HEK293T (cell line): ENCODE results near the gene GCN1.

Experiments
- CTCF ChIA-PET: fragments of 350-600 bp; formaldehyde crosslinking; extraction: SDS; loops from one replicate; lab custom pipeline; 2021; ENCODE audit warnings: antibody characterized with exemption, inconsistent platforms; lab: Yijun Ruan, JAX
- POLR2A ChIA-PET: fragments of 350-600 bp; formaldehyde crosslinking; extraction: SDS; loops from one replicate; lab custom pipeline; 2020; ENCODE audit warnings: antibody characterized with exemption, inconsistent platforms; lab: Yijun Ruan, JAX
- DNase-seq: peaks from one replicate; pipeline ENCODE4 v3.0.0; 2012; ENCODE audit warnings: mixed read lengths; ENCODE audit errors: extremely low spot score
- ARNT ChIP-seq: fragments of 450-650 bp; IDR thresholded peaks from 2 replicates; pipeline ENCODE4 v1.6.1; 2017; ENCODE audit warnings: mild to moderate bottlenecking
- BHLHE40 ChIP-seq: fragments of 450-650 bp; IDR thresholded peaks from 2 replicates; pipeline ENCODE4 v1.6.1; 2016; ENCODE audit warnings: mild to moderate bottlenecking, moderate library complexity, borderline replicate concordance
- CTBP1 ChIP-seq: fragments of 450-650 bp; IDR thresholded peaks from 2 replicates; pipeline ENCODE4 v1.6.1; 2016; ENCODE audit warnings: borderline replicate concordance
- ELF4 ChIP-seq: fragments of 450-650 bp; IDR thresholded peaks from 2 replicates; pipeline ENCODE4 v1.6.1; 2017; ENCODE audit warnings: antibody characterized with exemption
- FOXA1 ChIP-seq: fragments of 450-650 bp; IDR thresholded peaks from 2 replicates; pipeline ENCODE4 v1.6.1; 2016; ENCODE audit warnings: mild to moderate bottlenecking
- FOXK2 ChIP-seq: fragments of 450-650 bp; IDR thresholded peaks from 2 replicates; pipeline ENCODE4 v1.6.1; 2016; ENCODE audit warnings: mild to moderate bottlenecking
- FOXM1 ChIP-seq: fragments of 450-650 bp; IDR thresholded peaks from 2 replicates; pipeline ENCODE4 v1.6.1; 2017; ENCODE audit warnings: mild to moderate bottlenecking, borderline replicate concordance
- HDGF ChIP-seq: fragments of 450-650 bp; IDR thresholded peaks from 2 replicates; pipeline ENCODE4 v1.6.1; 2017; ENCODE audit warnings: antibody characterized with exemption, borderline replicate concordance
- L3MBTL2 ChIP-seq: fragments of 450-650 bp; conservative IDR thresholded peaks from 2 replicates; pipeline ENCODE4 v1.6.1; 2016; ENCODE audit warnings: mild to moderate bottlenecking
- LEF1 ChIP-seq: fragments of 450-650 bp; IDR thresholded peaks from 2 replicates; pipeline ENCODE4 v1.6.1; 2017; ENCODE audit warnings: mild to moderate bottlenecking, borderline replicate concordance
- NFRKB ChIP-seq: fragments of 450-650 bp; IDR thresholded peaks from 2 replicates; pipeline ENCODE4 v1.6.1; 2016; ENCODE audit warnings: mild to moderate bottlenecking, moderate library complexity
- SP1 ChIP-seq: fragments of 450-650 bp; IDR thresholded peaks from 2 replicates; pipeline ENCODE4 v1.6.1; 2017
- SUZ12 ChIP-seq: fragments of 450-650 bp; IDR thresholded peaks from 2 replicates; pipeline ENCODE4 v1.6.1; 2016; ENCODE audit warnings: mild to moderate bottlenecking
- TARDBP ChIP-seq: fragments of 450-650 bp; IDR thresholded peaks from 2 replicates; pipeline ENCODE4 v1.6.1; 2016
- ZNF384 ChIP-seq: fragments of 450-650 bp; IDR thresholded peaks from 2 replicates; pipeline ENCODE4 v1.6.1; 2016
- TF ChIP-seq, protein P1 (sequence below): fragments of 450-650 bp; IDR thresholded peaks from 2 replicates; pipeline ENCODE4 v1.6.1; 2016

Gene GCN1

DNA sequence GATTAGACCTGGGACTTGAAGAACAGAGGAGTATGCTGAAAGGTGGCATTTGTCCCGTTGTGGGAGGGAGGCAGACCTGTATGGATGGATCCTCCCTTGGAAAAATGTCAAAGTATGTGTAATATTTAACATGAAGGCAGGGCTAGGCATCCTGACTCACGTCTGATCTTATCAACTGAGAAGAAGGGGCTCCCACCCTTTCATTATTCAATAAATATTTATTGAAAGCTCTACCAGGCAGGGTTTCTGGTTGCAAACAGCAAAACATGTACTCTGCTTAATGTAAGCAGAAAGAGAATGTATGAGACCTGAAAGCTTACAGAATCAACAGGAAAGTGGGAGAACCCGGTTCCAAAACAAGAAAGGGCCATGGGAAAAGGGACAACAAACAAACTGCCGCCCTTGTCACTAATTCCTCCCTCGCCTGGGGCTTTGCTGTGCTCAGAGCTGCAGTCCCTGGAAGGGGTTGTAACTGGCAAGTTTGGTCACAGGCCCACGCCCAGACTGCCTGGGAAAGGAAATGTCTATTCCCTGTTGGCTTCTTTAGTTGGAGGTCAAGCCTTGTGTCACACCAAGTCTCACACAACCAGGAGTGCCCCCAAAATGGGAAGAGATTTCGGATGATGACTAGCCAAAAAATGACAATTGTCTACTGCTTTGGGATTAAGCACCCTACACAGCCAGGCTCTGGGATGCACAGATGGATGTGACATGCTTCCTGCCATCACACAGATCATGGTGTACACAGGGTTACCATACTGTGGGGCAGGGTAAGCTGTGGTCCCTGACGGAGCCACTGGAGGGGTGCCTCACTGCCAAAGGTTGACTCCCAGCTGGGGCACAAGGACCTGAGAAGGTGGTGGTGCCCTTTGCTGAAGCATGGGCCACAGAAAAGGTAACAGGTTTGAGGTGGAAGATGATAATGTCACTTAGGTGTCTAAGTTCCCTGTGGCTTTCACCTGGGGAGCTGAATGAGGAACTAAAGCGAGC lies 114.8 kb downstream of the GCN1 start:
- CTCF ChIA-PET: no interaction called here
- POLR2A ChIA-PET: no interaction called here
- TF ChIP-seq BHLHE40 (no peak), L3MBTL2 (no peak), ZNF384 (no peak), HDGF (no peak), ARNT (no peak), NFRKB (no peak), CTBP1 (no peak), FOXK2 (no peak), ELF4 (no peak), SP1 (no peak), FOXM1 (no peak), LEF1 (no peak), SUZ12 (no peak), FOXA1 (no peak), TARDBP (no peak)
- TF ChIP-seq, protein P1, sequence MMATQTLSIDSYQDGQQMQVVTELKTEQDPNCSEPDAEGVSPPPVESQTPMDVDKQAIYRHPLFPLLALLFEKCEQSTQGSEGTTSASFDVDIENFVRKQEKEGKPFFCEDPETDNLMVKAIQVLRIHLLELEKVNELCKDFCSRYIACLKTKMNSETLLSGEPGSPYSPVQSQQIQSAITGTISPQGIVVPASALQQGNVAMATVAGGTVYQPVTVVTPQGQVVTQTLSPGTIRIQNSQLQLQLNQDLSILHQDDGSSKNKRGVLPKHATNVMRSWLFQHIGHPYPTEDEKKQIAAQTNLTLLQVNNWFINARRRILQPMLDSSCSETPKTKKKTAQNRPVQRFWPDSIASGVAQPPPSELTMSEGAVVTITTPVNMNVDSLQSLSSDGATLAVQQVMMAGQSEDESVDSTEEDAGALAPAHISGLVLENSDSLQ: no peak
- no peak for DNase-seq

DNA sequence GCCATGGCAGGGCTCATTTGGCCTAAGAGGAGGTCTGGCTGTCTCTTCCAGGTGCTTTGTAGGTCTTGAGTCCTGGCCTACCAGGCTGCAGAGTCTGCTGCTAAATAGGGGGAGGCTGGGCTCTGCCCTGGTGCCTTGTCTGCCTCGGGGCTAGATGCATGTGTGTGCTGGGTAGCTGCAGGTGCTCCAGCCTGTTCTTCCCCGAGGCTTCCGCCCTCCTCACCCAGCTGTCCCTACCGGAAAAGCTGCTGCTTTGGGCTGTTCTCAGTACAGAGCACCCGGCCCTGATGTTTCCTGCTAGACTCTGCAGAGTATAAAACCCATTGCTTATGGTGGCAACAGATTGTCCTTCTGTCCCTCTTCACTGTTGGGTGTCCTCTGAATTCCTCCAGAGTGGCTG lies 115.6 kb downstream of the GCN1 start:
- TF ChIP-seq BHLHE40 (no peak), SUZ12 (no peak), ARNT (no peak), ZNF384 (no peak), FOXA1 (no peak), ELF4 (no peak), HDGF (no peak), LEF1 (no peak), FOXK2 (no peak), TARDBP (no peak), FOXM1 (no peak), SP1 (no peak), CTBP1 (no peak)
- TF ChIP-seq, protein P1: no peak
- DNase-seq: no peak
- POLR2A ChIA-PET: no interaction called here
- CTCF ChIA-PET: no interaction called here

DNA sequence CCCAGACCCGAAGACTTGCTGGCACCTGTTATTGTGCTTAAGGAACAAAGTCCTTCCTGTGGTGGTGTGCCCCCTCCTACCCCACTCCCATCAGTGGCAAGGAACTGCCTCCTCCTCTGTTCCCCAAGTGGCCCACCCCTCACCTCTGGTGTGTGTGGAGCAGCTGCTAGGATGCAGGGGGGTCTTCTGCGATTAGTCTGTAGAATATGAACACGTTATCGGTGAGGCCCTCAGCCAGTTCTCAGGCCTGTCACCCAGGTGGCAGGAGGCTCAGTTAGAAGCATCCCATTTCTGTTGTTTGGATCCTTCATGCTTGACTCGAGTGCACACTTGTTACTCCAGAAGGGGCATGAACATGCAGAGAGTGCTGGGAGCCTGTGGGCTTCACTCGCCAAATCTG lies 117.3 kb downstream of the GCN1 start:
- CTCF ChIA-PET: no interaction called here
- DNase-seq: no peak
- POLR2A ChIA-PET: interaction anchor here (1.0 kb wide), 1 partner anchor 124 kb away, joined by 3 read pairs; the partner anchor contains the start of gene RPLP0
- TF ChIP-seq HDGF: no peak
- no peak for TF ChIP-seq LEF1
- TF ChIP-seq, protein P1: no peak
- no peak for TF ChIP-seq SUZ12
- TF ChIP-seq SP1: no peak
- no peak for TF ChIP-seq TARDBP
- TF ChIP-seq FOXM1: no peak
- TF ChIP-seq ELF4: no peak
- TF ChIP-seq NFRKB: no peak
- no peak for TF ChIP-seq ZNF384
- TF ChIP-seq CTBP1: no peak
- no peak for TF ChIP-seq L3MBTL2
- no peak for TF ChIP-seq BHLHE40
- TF ChIP-seq ARNT: no peak
